ENCODE data around the gene CHRNA9. TPM values are rescaled to one million over a fixed set of nuclear protein-coding genes. Genes with fewer than 3 reads are reported as not detected.

Gene CHRNA9
- total and polyA plus RNA-seq, 5 donors from 2014 or later = 0.13 to 0.69 (median 0.37) TPM; not detected in 1

DNA sequence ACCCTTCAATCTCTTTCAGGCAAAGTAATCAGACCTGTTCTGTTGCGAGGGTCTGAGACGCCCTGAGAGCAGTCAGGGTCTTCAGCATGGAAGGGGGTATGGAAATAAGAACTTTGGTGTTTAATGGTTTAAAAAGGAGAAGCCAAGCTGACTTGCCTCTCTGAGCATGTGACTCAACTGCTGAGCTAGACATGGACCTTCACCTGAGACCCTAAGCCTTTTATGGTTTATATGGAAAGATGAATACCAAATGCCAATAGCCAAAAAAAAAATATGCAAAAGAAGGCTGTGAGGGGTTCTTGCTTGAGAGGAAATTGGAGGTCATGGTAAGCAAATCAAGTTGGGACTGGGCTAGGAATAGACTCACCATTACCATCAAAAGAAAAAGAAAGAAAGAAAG lies 30.6 kb downstream of the CHRNA9 start:
- no peak overlapping the region for H3K4me3 Mint-ChIP-seq
- H3K4me1 Mint-ChIP-seq = no peaks in the 10 kb centered on the region
- no peaks in the 10 kb centered on the region for H3K9me3 Mint-ChIP-seq
- H3K4me1 ChIP-seq (ENCODE audit: control insufficient read depth, insufficient read depth, low read length, poor library complexity, severe bottlenecking) = no peaks in the 10 kb centered on the region
- H3K27me3 Mint-ChIP-seq = peaks cover 20% of the 10 kb centered on the region
- no peaks in the 10 kb centered on the region for H3K27me3 ChIP-seq (ENCODE audit: control insufficient read depth, insufficient read depth, low read length)
- DNase-seq = no peak
- no peak overlapping the region for H3K4me3 ChIP-seq (ENCODE audit: low read depth, low read length)
- H3K9me3 ChIP-seq (ENCODE audit: control insufficient read depth in 2 of 2, low read length in 2 of 2) = no peaks in the 10 kb centered on the region
- H3K36me3 Mint-ChIP-seq = no peaks in the 10 kb centered on the region
- no peak overlapping the region for H3K27ac Mint-ChIP-seq
- H3K27ac ChIP-seq (ENCODE audit: insufficient read depth, low read length, poor library complexity, severe bottlenecking) = no peak overlapping the region
- no peak for ATAC-seq (ENCODE audit: low read depth in 2 of 2)
- no peaks in the 10 kb centered on the region for H3K36me3 ChIP-seq (ENCODE audit: control insufficient read depth, insufficient read depth, low read length)

DNA sequence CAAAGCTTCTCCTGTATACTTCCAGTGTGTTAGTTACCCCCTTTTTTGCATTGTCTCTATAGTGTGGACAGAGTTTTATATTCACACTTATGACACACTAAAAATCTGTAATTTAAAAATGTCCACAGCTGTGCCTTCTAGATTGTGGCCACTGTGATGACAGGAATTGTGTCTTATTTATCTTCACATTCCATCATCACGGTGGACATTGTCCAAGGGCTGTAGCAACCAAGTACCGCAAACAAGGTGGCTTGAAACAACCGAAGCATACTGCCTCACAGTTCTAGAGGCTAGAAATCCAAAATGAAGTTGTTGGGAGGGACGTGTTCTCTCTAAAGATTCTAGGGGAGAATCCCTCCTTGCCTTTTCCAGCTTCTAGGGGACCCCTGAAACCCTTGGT lies 32.3 kb downstream of the CHRNA9 start:
- no peak overlapping the region for H3K27ac Mint-ChIP-seq
- no peak for ATAC-seq (ENCODE audit: low read depth in 2 of 2)
- Histone ChIP-seq H3K9me3 (ENCODE audit: control insufficient read depth in 2 of 2, low read length in 2 of 2) (no peaks in the 10 kb centered on the region), H3K27me3 (ENCODE audit: control insufficient read depth, insufficient read depth, low read length) (no peaks in the 10 kb centered on the region), H3K4me1 (ENCODE audit: control insufficient read depth, insufficient read depth, low read length, poor library complexity, severe bottlenecking) (no peaks in the 10 kb centered on the region), H3K27ac (ENCODE audit: insufficient read depth, low read length, poor library complexity, severe bottlenecking) (no peak overlapping the region), H3K36me3 (ENCODE audit: control insufficient read depth, insufficient read depth, low read length) (no peaks in the 10 kb centered on the region), H3K4me3 (ENCODE audit: low read depth, low read length) (no peak overlapping the region)
- H3K9me3 Mint-ChIP-seq = no peaks in the 10 kb centered on the region
- H3K36me3 Mint-ChIP-seq = no peaks in the 10 kb centered on the region
- DNase-seq = no peak
- H3K4me1 Mint-ChIP-seq = no peaks in the 10 kb centered on the region
- H3K27me3 Mint-ChIP-seq = peaks cover 20% of the 10 kb centered on the region
- no peak overlapping the region for H3K4me3 Mint-ChIP-seq

DNA sequence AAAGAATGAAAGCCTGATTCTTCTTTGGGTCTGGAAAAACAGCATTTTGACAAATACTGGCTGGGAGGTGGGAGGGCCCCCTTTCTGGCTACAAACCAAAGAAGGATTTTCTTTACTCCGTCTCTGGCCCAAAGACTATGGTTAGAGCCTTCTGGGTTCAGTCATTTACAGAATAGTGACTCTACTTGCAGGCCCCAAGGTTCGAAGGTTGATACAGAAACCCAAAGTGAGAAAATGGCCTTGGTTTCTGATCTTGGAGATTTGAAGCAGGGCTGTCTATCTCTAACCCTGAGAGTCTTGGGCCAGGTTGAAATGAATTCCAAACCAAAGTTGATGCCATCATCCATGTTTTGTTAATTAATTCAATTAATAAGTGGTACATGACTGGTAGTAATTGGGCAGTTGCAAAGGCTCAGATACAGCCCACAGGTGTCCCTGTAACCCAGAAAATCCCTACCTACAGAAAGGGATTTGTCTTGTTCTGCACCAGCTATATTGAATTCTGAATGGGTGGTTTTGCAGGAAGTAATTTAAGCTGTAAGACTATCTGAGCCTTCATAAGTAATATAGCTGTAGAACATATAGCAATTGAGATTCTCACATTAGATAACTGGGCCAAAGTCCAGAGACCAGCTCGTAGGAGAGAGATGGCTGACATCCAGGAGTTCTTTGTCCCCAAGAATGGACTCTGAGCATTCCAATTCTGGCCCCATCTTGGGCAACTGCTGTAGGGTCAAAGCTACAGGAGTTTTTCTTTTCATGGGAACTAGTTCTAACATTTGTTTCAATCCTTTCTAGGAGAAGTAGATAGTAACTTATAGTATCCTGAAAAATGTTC lies 34.5 kb downstream of the CHRNA9 start:
- H3K36me3 ChIP-seq (ENCODE audit: control insufficient read depth, insufficient read depth, low read length) = no peaks in the 10 kb centered on the region
- H3K4me3 ChIP-seq (ENCODE audit: low read depth, low read length) = no peak overlapping the region
- H3K27ac Mint-ChIP-seq = no peak overlapping the region
- no peaks in the 10 kb centered on the region for H3K4me1 ChIP-seq (ENCODE audit: control insufficient read depth, insufficient read depth, low read length, poor library complexity, severe bottlenecking)
- H3K4me1 Mint-ChIP-seq = peaks cover 0 to 2% (median 0%) of the 10 kb centered on the region in 4 donors
- peaks cover 11% of the 10 kb centered on the region for H3K27me3 Mint-ChIP-seq
- no peak overlapping the region for H3K27ac ChIP-seq (ENCODE audit: insufficient read depth, low read length, poor library complexity, severe bottlenecking)
- H3K9me3 Mint-ChIP-seq = no peaks in the 10 kb centered on the region
- ATAC-seq (ENCODE audit: low read depth in 2 of 2) (no peak), DNase-seq (no peak)
- H3K36me3 Mint-ChIP-seq = no peaks in the 10 kb centered on the region
- no peaks in the 10 kb centered on the region for H3K27me3 ChIP-seq (ENCODE audit: control insufficient read depth, insufficient read depth, low read length)
- no peaks in the 10 kb centered on the region for H3K9me3 ChIP-seq (ENCODE audit: control insufficient read depth in 2 of 2, low read length in 2 of 2)
- H3K4me3 Mint-ChIP-seq = no peak overlapping the region

DNA sequence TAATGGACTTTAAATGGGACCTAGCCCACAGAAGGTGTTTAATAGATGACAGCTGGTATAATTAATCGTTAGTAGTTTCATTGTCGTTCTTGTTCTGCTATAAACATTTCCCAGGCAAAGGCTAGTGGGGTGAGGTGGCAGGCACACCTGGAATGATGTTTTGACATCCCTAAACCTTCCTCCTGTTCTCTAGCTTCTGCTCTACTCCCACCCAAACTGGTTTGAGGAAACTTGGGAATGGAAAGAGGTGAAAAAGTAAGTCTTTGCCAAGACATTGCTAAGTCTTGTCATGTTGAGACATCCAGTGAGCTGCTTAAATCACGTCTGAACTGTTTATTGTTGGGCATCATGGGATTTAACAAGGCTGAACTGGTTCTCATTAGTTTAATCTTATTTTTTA lies 37.5 kb downstream of the CHRNA9 start:
- Histone ChIP-seq H3K4me3 (ENCODE audit: low read depth, low read length) (no peak overlapping the region), H3K36me3 (ENCODE audit: control insufficient read depth, insufficient read depth, low read length) (no peaks in the 10 kb centered on the region), H3K9me3 (ENCODE audit: control insufficient read depth in 2 of 2, low read length in 2 of 2) (no peaks in the 10 kb centered on the region), H3K27me3 (ENCODE audit: control insufficient read depth, insufficient read depth, low read length) (no peaks in the 10 kb centered on the region), H3K27ac (ENCODE audit: insufficient read depth, low read length, poor library complexity, severe bottlenecking) (no peak overlapping the region), H3K4me1 (ENCODE audit: control insufficient read depth, insufficient read depth, low read length, poor library complexity, severe bottlenecking) (no peaks in the 10 kb centered on the region)
- Mint-ChIP-seq H3K27ac (no peak overlapping the region), H3K36me3 (no peaks in the 10 kb centered on the region), H3K4me3 (no peak overlapping the region), H3K9me3 (no peaks in the 10 kb centered on the region), H3K4me1 (peaks cover 0 to 3% (median 0%) of the 10 kb centered on the region in 4 donors), H3K27me3 (peaks cover 3% of the 10 kb centered on the region)
- ATAC-seq (ENCODE audit: low read depth in 2 of 2) (no peak), DNase-seq (no peak)

- Mint-ChIP-seq H3K36me3 (no peaks in the 10 kb centered on the region), H3K4me1 (peaks cover 0 to 4% (median 0%) of the 10 kb centered on the region in 4 donors), H3K4me3 (no peak overlapping the region), H3K27me3 (no peaks in the 10 kb centered on the region), H3K9me3 (no peaks in the 10 kb centered on the region), H3K27ac (no peak overlapping the region)
- no peaks in the 10 kb centered on the region for H3K4me1 ChIP-seq (ENCODE audit: control insufficient read depth, insufficient read depth, low read length, poor library complexity, severe bottlenecking)
- DNase-seq (no peak), ATAC-seq (ENCODE audit: low read depth in 2 of 2) (no peak)
- H3K27ac ChIP-seq (ENCODE audit: insufficient read depth, low read length, poor library complexity, severe bottlenecking) = no peak overlapping the region
- H3K4me3 ChIP-seq (ENCODE audit: low read depth, low read length) = no peak overlapping the region
- H3K36me3 ChIP-seq (ENCODE audit: control insufficient read depth, insufficient read depth, low read length) = no peaks in the 10 kb centered on the region
- H3K27me3 ChIP-seq (ENCODE audit: control insufficient read depth, insufficient read depth, low read length) = no peaks in the 10 kb centered on the region
- H3K9me3 ChIP-seq (ENCODE audit: control insufficient read depth in 2 of 2, low read length in 2 of 2) = no peaks in the 10 kb centered on the region
These were observed 38.5 kb downstream of the CHRNA9 start for GRCh38 chr4:40373636-40374035.

GRCh38 chr4:40375095-40375494 lies 40.0 kb downstream of the CHRNA9 start:
- DNase-seq (no peak), ATAC-seq (ENCODE audit: low read depth in 2 of 2) (no peak)
- Mint-ChIP-seq H3K4me3 (no peak overlapping the region), H3K27me3 (no peaks in the 10 kb centered on the region), H3K9me3 (no peaks in the 10 kb centered on the region), H3K27ac (no peak overlapping the region), H3K36me3 (no peaks in the 10 kb centered on the region), H3K4me1 (peaks cover 0 to 4% (median 0%) of the 10 kb centered on the region in 4 donors)
- Histone ChIP-seq H3K4me1 (ENCODE audit: control insufficient read depth, insufficient read depth, low read length, poor library complexity, severe bottlenecking) (no peaks in the 10 kb centered on the region), H3K27me3 (ENCODE audit: control insufficient read depth, insufficient read depth, low read length) (no peaks in the 10 kb centered on the region), H3K27ac (ENCODE audit: insufficient read depth, low read length, poor library complexity, severe bottlenecking) (no peak overlapping the region), H3K36me3 (ENCODE audit: control insufficient read depth, insufficient read depth, low read length) (no peaks in the 10 kb centered on the region), H3K9me3 (ENCODE audit: control insufficient read depth in 2 of 2, low read length in 2 of 2) (no peaks in the 10 kb centered on the region), H3K4me3 (ENCODE audit: low read depth, low read length) (no peak overlapping the region)

- Mint-ChIP-seq H3K27ac (no peak overlapping the region), H3K4me1 (peaks cover 0 to 4% (median 0%) of the 10 kb centered on the region in 4 donors), H3K36me3 (no peaks in the 10 kb centered on the region), H3K4me3 (no peak overlapping the region), H3K9me3 (no peaks in the 10 kb centered on the region), H3K27me3 (no peaks in the 10 kb centered on the region)
- H3K4me1 ChIP-seq (ENCODE audit: control insufficient read depth, insufficient read depth, low read length, poor library complexity, severe bottlenecking) = no peaks in the 10 kb centered on the region
- H3K27me3 ChIP-seq (ENCODE audit: control insufficient read depth, insufficient read depth, low read length) = no peaks in the 10 kb centered on the region
- ATAC-seq (ENCODE audit: low read depth in 2 of 2) (no peak), DNase-seq (no peak)
- H3K36me3 ChIP-seq (ENCODE audit: control insufficient read depth, insufficient read depth, low read length) = no peaks in the 10 kb centered on the region
- H3K27ac ChIP-seq (ENCODE audit: insufficient read depth, low read length, poor library complexity, severe bottlenecking) = no peak overlapping the region
- H3K4me3 ChIP-seq (ENCODE audit: low read depth, low read length) = no peak overlapping the region
- no peaks in the 10 kb centered on the region for H3K9me3 ChIP-seq (ENCODE audit: control insufficient read depth in 2 of 2, low read length in 2 of 2)
These were observed 40.5 kb downstream of the CHRNA9 start for GRCh38 chr4:40375620-40376019.
